ENCODE measurements around the gene MLLT3. TPM values are rescaled to one million over a fixed set of nuclear protein-coding genes. Genes with fewer than 3 reads are reported as not detected.

The MLLT3 gene
- total RNA-seq, 1 experiment from 2014 or later, result 7.0 TPM

DNA sequence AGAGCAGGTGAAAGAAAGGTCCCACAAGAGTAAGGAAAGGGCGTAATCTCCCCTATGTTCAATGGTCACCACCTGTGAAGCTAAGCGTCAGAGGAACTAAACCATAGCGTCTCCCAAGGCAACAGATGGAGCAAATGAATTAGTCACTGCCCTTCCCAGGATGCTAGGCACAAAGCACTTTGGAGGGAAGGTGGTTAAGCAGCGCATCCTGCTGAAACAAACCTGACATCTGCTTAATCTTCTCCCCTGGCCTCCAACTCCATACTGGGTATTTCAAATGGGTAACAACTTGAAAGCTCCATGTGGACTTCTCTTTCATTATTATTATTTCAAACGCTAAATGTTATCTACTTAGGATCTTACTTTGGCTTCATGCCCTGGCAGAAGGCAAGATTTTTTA lies 227.3 kb downstream of the MLLT3 start:
- no peak for DNase-seq (ENCODE audit: low spot score)
- no peaks in the 10 kb centered on the region for H3K27me3 Mint-ChIP-seq (ENCODE audit: low read depth)
- TF ChIP-seq TP53 (CRISPR knock-in tag; IDR thresholded peaks at IDR 0.05) (no peak), ZNF423 (CRISPR knock-in tag; IDR thresholded peaks at IDR 0.05) (no peak), ZNF317 (CRISPR knock-in tag; IDR thresholded peaks at IDR 0.05; ENCODE audit: borderline replicate concordance, low read depth) (no peak), RELA (CRISPR knock-in tag; IDR thresholded peaks at IDR 0.05; ENCODE audit: borderline replicate concordance) (no peak), NR2C2 (CRISPR knock-in tag; IDR thresholded peaks at IDR 0.05) (no peak), ZMAT4 (CRISPR knock-in tag; IDR thresholded peaks at IDR 0.05) (no peak), ZNF396 (CRISPR knock-in tag; IDR thresholded peaks at IDR 0.05; ENCODE audit: borderline replicate concordance) (no peak), GABPB1 (CRISPR knock-in tag; IDR thresholded peaks at IDR 0.05) (no peak), SP1 (CRISPR knock-in tag; conservative IDR thresholded peaks at IDR 0.05) (no peak), GRHL2 (CRISPR knock-in tag; IDR thresholded peaks at IDR 0.05; ENCODE audit: insufficient replicate concordance, severe bottlenecking) (no peak), ZNF671 (CRISPR knock-in tag; IDR thresholded peaks at IDR 0.05) (no peak), ZSCAN18 (CRISPR knock-in tag; IDR thresholded peaks at IDR 0.05) (no peak), RORB (CRISPR knock-in tag; IDR thresholded peaks at IDR 0.05) (no peak), JAZF1 (CRISPR knock-in tag; IDR thresholded peaks at IDR 0.05) (no peak), NR3C1 (CRISPR knock-in tag; conservative IDR thresholded peaks at IDR 0.05; ENCODE audit: low read depth) (no peak), ZNF263 (CRISPR knock-in tag; IDR thresholded peaks at IDR 0.05; ENCODE audit: low read depth) (no peak)
- TF ChIP-seq, protein P1, sequence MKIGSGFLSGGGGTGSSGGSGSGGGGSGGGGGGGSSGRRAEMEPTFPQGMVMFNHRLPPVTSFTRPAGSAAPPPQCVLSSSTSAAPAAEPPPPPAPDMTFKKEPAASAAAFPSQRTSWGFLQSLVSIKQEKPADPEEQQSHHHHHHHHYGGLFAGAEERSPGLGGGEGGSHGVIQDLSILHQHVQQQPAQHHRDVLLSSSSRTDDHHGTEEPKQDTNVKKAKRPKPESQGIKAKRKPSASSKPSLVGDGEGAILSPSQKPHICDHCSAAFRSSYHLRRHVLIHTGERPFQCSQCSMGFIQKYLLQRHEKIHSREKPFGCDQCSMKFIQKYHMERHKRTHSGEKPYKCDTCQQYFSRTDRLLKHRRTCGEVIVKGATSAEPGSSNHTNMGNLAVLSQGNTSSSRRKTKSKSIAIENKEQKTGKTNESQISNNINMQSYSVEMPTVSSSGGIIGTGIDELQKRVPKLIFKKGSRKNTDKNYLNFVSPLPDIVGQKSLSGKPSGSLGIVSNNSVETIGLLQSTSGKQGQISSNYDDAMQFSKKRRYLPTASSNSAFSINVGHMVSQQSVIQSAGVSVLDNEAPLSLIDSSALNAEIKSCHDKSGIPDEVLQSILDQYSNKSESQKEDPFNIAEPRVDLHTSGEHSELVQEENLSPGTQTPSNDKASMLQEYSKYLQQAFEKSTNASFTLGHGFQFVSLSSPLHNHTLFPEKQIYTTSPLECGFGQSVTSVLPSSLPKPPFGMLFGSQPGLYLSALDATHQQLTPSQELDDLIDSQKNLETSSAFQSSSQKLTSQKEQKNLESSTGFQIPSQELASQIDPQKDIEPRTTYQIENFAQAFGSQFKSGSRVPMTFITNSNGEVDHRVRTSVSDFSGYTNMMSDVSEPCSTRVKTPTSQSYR (CRISPR knock-in tag; IDR thresholded peaks at IDR 0.05), result no peak
- TF ChIP-seq, protein P2, sequence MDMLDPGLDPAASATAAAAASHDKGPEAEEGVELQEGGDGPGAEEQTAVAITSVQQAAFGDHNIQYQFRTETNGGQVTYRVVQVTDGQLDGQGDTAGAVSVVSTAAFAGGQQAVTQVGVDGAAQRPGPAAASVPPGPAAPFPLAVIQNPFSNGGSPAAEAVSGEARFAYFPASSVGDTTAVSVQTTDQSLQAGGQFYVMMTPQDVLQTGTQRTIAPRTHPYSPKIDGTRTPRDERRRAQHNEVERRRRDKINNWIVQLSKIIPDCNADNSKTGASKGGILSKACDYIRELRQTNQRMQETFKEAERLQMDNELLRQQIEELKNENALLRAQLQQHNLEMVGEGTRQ (CRISPR knock-in tag; IDR thresholded peaks at IDR 0.05), result no peak
- TF ChIP-seq, protein P3, sequence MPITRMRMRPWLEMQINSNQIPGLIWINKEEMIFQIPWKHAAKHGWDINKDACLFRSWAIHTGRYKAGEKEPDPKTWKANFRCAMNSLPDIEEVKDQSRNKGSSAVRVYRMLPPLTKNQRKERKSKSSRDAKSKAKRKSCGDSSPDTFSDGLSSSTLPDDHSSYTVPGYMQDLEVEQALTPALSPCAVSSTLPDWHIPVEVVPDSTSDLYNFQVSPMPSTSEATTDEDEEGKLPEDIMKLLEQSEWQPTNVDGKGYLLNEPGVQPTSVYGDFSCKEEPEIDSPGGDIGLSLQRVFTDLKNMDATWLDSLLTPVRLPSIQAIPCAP (CRISPR knock-in tag; IDR thresholded peaks at IDR 0.05), result no peak
- TF ChIP-seq, protein P4, sequence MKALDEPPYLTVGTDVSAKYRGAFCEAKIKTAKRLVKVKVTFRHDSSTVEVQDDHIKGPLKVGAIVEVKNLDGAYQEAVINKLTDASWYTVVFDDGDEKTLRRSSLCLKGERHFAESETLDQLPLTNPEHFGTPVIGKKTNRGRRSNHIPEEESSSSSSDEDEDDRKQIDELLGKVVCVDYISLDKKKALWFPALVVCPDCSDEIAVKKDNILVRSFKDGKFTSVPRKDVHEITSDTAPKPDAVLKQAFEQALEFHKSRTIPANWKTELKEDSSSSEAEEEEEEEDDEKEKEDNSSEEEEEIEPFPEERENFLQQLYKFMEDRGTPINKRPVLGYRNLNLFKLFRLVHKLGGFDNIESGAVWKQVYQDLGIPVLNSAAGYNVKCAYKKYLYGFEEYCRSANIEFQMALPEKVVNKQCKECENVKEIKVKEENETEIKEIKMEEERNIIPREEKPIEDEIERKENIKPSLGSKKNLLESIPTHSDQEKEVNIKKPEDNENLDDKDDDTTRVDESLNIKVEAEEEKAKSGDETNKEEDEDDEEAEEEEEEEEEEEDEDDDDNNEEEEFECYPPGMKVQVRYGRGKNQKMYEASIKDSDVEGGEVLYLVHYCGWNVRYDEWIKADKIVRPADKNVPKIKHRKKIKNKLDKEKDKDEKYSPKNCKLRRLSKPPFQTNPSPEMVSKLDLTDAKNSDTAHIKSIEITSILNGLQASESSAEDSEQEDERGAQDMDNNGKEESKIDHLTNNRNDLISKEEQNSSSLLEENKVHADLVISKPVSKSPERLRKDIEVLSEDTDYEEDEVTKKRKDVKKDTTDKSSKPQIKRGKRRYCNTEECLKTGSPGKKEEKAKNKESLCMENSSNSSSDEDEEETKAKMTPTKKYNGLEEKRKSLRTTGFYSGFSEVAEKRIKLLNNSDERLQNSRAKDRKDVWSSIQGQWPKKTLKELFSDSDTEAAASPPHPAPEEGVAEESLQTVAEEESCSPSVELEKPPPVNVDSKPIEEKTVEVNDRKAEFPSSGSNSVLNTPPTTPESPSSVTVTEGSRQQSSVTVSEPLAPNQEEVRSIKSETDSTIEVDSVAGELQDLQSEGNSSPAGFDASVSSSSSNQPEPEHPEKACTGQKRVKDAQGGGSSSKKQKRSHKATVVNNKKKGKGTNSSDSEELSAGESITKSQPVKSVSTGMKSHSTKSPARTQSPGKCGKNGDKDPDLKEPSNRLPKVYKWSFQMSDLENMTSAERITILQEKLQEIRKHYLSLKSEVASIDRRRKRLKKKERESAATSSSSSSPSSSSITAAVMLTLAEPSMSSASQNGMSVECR (CRISPR knock-in tag; IDR thresholded peaks at IDR 0.05; ENCODE audit: borderline replicate concordance), result no peak
- CTCF ChIA-PET, result interaction anchor here (0.6 to 1.6 kb wide), 3 partner anchors 12 to 427 kb away, joined by 3 to 5 read pairs (median 3); no protein-coding TSS in a partner anchor
- no peaks in the 10 kb centered on the region for H3K36me3 Mint-ChIP-seq
- POLR2A ChIA-PET, result no interaction called here
- no peak overlapping the region for H3K27ac Mint-ChIP-seq
- H3K9me3 Mint-ChIP-seq, result no peaks in the 10 kb centered on the region
- H3K4me1 Mint-ChIP-seq, result peaks cover 21% of the 10 kb centered on the region
- ATAC-seq, result peak; percentile 79
- no peak overlapping the region for H3K4me3 Mint-ChIP-seq
